GM23248 (cell line): ENCODE measurements around the gene PLCH1.

Source experiments
- EZH2 ChIP-seq: fragments of 200-600 bp; sonication (generic); IDR thresholded peaks from 2 replicates; pipeline ENCODE4 v1.6.1; 2018; ENCODE audit warnings: antibody characterized with exemption, mild to moderate bottlenecking; ENCODE audit not compliant: insufficient read depth, poor library complexity, severe bottlenecking
- EZH2phosphoT487 ChIP-seq: fragments of 200-600 bp; sonication (generic); IDR thresholded peaks from 2 replicates; pipeline ENCODE4 v1.6.1; 2018; ENCODE audit warnings: antibody characterized with exemption, moderate library complexity, mild to moderate bottlenecking, low read depth; ENCODE audit not compliant: insufficient read depth

GRCh38 chr3:155549087-155549486, 195.8 kb downstream of the PLCH1 start:
- TF ChIP-seq EZH2 (no peak), EZH2phosphoT487 (no peak)
